Stimulated activated memory B cell treated with anti-CD40 and anti-IgM and Interleukin-4, amounts not matched to agents 10 μg/mL and 1 μg/mL and 100 μg/mL, for 72 hours (primary cell): ENCODE data around the gene PPP2R5C.

ENCODE experiments used
- ATAC-seq: fragments of 150-1000 bp; cut with Tn5 transposase; 2 replicates; pipeline ENCODE4 v1.10.0; 2021
- H3K27ac Mint-ChIP-seq: one replicate; pipeline ENCODE4 v1.8.0; 2022; ENCODE audit warnings: mild to moderate bottlenecking, mixed read lengths
- H3K27me3 Mint-ChIP-seq: one replicate; pipeline ENCODE4 v1.8.0; 2022; ENCODE audit warnings: mixed read lengths
- H3K36me3 Mint-ChIP-seq: one replicate; pipeline ENCODE4 v1.8.0; 2022; ENCODE audit warnings: mixed read lengths
- H3K4me1 Mint-ChIP-seq: one replicate; pipeline ENCODE4 v1.8.0; 2022; ENCODE audit warnings: mixed read lengths
- H3K4me3 Mint-ChIP-seq: one replicate; pipeline ENCODE4 v1.8.0; 2022; ENCODE audit warnings: mild to moderate bottlenecking, moderate library complexity, mixed read lengths
- H3K9me3 Mint-ChIP-seq: one replicate; pipeline ENCODE4 v1.8.0; 2022; ENCODE audit warnings: mixed read lengths

Gene PPP2R5C

DNA sequence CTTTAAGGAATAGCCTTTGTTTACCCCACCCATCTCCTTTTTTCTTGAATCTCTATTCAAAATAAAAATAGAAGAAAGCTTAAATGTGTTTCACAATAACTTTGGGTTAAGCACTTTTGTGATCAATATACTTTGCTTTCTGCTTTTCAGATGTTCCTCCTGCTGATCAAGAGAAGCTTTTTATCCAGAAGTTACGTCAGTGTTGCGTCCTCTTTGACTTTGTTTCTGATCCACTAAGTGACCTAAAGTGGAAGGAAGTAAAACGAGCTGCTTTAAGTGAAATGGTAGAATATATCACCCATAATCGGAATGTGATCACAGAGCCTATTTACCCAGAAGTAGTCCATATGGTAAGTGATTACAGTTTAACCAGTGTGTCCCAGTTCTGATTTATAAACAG lies 95.0 kb downstream of the PPP2R5C start:
- Mint-ChIP-seq H3K9me3 (no peaks in the 10 kb centered on the region), H3K27ac (no peak overlapping the region), H3K4me1 (peaks cover 53% of the 10 kb centered on the region), H3K4me3 (no peak overlapping the region), H3K36me3 (peaks cover 47% of the 10 kb centered on the region), H3K27me3 (no peaks in the 10 kb centered on the region)
- no peak for ATAC-seq

- peaks cover 47% of the 10 kb centered on the region for H3K4me1 Mint-ChIP-seq
- H3K9me3 Mint-ChIP-seq: no peaks in the 10 kb centered on the region
- H3K36me3 Mint-ChIP-seq: peaks cover 52% of the 10 kb centered on the region
- ATAC-seq: no peak
- no peaks in the 10 kb centered on the region for H3K27me3 Mint-ChIP-seq
- no peak overlapping the region for H3K27ac Mint-ChIP-seq
- no peak overlapping the region for H3K4me3 Mint-ChIP-seq
Observed at GRCh38 chr14:101857226-101857625, 95.7 kb downstream of the PPP2R5C start.

DNA sequence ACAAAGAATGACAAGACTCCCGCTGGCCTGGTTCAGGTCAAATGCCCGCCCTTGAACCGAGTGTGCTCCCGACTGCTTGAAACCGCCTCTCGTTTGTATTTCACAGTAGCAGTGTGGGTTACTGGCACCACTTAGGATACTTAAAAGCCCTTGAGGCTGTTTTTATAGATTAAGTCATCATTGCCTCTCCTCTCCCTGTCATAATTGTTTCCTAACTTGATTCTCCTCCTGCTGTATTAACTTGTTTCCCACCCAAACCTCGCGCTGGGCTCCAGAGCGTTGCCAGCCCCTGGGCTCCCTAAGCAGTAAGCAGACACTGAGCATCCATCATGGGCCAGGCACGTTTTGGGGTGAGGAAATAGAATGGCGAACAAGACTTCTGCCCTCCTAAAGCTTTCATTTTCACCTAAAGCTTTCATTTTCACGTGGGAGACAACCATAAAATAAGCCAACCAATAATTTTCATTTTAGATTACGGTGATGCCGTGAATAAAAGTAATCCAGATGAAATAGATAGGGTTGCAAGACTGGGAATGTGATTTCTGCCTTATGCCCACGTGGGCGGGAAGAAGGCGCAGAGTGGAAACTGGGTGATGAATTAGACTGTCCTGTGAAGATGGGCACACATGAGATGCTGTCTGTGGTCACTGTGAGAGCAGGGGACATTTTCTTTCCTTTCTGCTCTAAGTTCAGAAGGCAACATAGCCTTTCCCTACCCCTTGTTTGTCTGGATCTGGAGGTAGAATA lies 97.5 kb downstream of the PPP2R5C start:
- Mint-ChIP-seq H3K36me3 (peaks cover 53% of the 10 kb centered on the region), H3K4me3 (no peak overlapping the region), H3K9me3 (no peaks in the 10 kb centered on the region), H3K27me3 (no peaks in the 10 kb centered on the region), H3K4me1 (peaks cover 33% of the 10 kb centered on the region), H3K27ac (peak overlapping the region; percentile 12)
- ATAC-seq: no peak

DNA sequence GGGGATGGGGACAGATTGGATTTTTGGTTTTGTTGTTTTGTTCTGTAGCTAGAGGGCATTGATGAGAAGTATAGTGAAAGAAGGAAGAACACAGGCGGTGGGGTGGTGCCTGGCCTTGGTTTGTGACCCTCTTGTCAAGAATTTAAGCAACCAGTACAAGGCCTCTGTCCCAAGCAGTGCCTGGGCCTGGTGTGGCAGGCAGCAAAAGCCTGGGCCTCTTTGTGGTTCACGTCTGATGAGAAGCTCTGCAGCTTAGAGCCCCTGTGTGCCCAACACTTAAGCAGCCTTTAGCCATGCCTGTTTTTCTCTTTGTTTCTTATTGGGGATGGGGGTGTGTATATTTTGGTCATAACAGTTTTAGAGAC lies 98.0 kb downstream of the PPP2R5C start:
- H3K4me3 Mint-ChIP-seq: no peak overlapping the region
- ATAC-seq: no peak
- peak overlapping the region; percentile 12 for H3K27ac Mint-ChIP-seq
- peaks cover 31% of the 10 kb centered on the region for H3K4me1 Mint-ChIP-seq
- no peaks in the 10 kb centered on the region for H3K27me3 Mint-ChIP-seq
- H3K9me3 Mint-ChIP-seq: no peaks in the 10 kb centered on the region
- H3K36me3 Mint-ChIP-seq: peaks cover 54% of the 10 kb centered on the region

DNA sequence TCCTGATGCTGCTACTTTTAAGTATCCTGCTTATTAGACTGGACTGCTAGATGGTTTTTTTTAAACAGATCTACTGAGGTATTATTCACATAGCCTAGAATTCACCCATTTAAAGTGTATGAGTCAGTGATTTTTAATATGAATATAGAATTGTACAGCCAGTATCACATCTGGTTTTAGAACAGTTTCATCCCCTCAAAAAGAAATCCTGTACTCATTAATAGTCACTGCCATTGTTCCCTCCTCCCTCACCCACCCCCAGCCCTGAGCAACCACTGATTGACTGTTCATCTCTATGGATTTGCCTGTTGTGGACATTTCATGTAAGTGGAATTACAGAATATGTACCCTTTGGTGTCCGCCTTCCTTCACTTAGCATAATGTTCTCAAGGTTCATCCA lies 98.4 kb downstream of the PPP2R5C start:
- Mint-ChIP-seq H3K4me3 (no peak overlapping the region), H3K4me1 (peaks cover 31% of the 10 kb centered on the region), H3K27me3 (no peaks in the 10 kb centered on the region), H3K27ac (no peak overlapping the region), H3K36me3 (peaks cover 57% of the 10 kb centered on the region), H3K9me3 (no peaks in the 10 kb centered on the region)
- no peak for ATAC-seq

DNA sequence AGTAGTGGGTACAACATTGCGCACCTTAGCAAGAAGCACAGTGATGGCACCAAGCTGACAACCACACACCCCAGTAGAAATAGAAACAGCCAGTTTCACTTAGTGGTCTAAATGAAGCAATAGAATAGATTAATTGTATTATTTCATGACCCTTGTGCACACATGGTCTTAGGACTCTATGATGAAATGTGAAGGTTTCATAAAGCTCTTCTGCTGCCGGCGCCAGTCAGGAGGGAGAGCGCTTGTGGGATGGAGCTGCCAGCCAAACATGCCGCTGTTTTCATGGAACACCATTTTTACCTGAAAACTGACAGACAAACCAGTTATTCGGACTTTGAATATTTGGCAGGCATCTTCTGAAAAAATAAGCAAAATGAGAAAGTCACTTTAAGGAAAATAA lies 100.0 kb downstream of the PPP2R5C start:
- peaks cover 61% of the 10 kb centered on the region for H3K36me3 Mint-ChIP-seq
- H3K4me1 Mint-ChIP-seq: peaks cover 26% of the 10 kb centered on the region
- H3K27me3 Mint-ChIP-seq: no peaks in the 10 kb centered on the region
- no peak overlapping the region for H3K27ac Mint-ChIP-seq
- H3K4me3 Mint-ChIP-seq: no peak overlapping the region
- ATAC-seq: no peak
- no peaks in the 10 kb centered on the region for H3K9me3 Mint-ChIP-seq

- H3K4me3 Mint-ChIP-seq: no peak overlapping the region
- peaks cover 56% of the 10 kb centered on the region for H3K36me3 Mint-ChIP-seq
- no peak overlapping the region for H3K27ac Mint-ChIP-seq
- peaks cover 26% of the 10 kb centered on the region for H3K4me1 Mint-ChIP-seq
- no peak for ATAC-seq
- H3K27me3 Mint-ChIP-seq: no peaks in the 10 kb centered on the region
- no peaks in the 10 kb centered on the region for H3K9me3 Mint-ChIP-seq
Observed at GRCh38 chr14:101862177-101862576, 100.7 kb downstream of the PPP2R5C start.

DNA sequence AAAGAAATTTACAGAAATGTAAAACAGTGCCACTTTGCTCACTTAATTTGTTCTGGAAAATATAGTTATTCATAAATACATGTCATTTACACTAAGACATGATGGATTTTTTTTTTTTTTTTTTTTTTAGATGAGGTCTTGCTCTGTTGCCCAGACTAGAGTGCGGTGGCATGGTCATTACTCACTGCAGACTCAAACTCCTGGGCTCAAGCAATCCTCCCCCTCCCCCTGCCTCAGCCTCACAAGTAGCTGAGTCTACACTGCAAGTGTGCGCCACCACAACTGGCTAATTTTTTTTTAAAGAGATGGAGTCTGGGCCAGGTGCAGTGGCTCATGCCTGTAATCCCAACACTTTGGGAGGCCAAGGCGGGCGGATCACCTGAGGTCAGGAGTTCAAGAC lies 101.2 kb downstream of the PPP2R5C start:
- Mint-ChIP-seq H3K4me1 (peaks cover 27% of the 10 kb centered on the region), H3K9me3 (no peaks in the 10 kb centered on the region), H3K36me3 (peaks cover 51% of the 10 kb centered on the region), H3K4me3 (no peak overlapping the region), H3K27me3 (no peaks in the 10 kb centered on the region), H3K27ac (no peak overlapping the region)
- no peak for ATAC-seq

- ATAC-seq: no peak
- H3K27me3 Mint-ChIP-seq: no peaks in the 10 kb centered on the region
Observed at GRCh38 chr14:101865288-101865687, 103.8 kb downstream of the PPP2R5C start.

DNA sequence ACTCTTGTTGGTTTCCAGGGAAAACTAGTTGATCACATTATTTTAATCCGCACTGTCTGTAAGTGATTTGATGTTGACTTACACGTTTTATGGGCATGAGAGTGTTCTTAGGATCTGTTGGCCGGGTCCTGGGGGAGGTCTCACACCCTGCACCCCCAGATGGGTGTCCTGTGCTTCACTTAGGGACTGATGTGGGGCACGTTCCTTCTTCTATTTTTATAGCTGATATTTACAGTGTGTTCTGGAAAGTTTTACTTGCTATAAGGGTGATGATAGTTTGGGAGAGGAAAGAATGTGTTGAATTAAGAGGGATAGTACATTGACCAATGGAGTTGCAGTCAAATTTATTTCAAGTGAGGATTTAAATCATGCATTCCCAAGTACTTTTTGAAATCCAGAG lies 106.3 kb downstream of the PPP2R5C start:
- peaks cover 58% of the 10 kb centered on the region for H3K4me1 Mint-ChIP-seq
- H3K4me3 Mint-ChIP-seq: no peak overlapping the region
- no peak for ATAC-seq
- no peak overlapping the region for H3K27ac Mint-ChIP-seq
- peaks cover 56% of the 10 kb centered on the region for H3K36me3 Mint-ChIP-seq
- no peaks in the 10 kb centered on the region for H3K9me3 Mint-ChIP-seq
- H3K27me3 Mint-ChIP-seq: no peaks in the 10 kb centered on the region

More at GRCh38 chr14:101865288-101865687, 103.8 kb downstream of the PPP2R5C start:
- Mint-ChIP-seq H3K27ac (no peak overlapping the region), H3K4me3 (no peak overlapping the region), H3K4me1 (peaks cover 35% of the 10 kb centered on the region), H3K9me3 (no peaks in the 10 kb centered on the region), H3K36me3 (peaks cover 46% of the 10 kb centered on the region)

DNA sequence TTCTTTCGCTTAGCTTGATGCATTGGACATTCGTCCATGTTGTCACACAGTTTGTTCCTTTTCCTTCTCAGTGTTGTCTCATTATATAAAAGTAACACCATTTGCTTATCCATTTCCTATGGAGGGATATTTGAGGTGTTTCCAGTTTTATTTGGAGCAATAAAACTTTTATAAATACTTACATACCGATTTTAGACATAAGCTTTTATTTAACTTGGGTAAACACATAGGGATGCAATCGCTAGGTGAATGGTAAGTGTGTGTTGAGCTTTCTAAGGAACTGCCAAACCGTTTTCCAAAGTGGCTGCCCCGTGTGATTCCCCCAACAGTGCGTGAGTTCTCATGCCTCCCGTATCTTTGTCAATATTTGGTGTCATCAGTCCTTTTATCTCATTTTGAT lies 107.7 kb downstream of the PPP2R5C start:
- H3K4me1 Mint-ChIP-seq: peaks cover 71% of the 10 kb centered on the region
- no peak for ATAC-seq
- H3K36me3 Mint-ChIP-seq: peaks cover 58% of the 10 kb centered on the region
- no peaks in the 10 kb centered on the region for H3K9me3 Mint-ChIP-seq
- no peak overlapping the region for H3K4me3 Mint-ChIP-seq
- H3K27me3 Mint-ChIP-seq: no peaks in the 10 kb centered on the region
- H3K27ac Mint-ChIP-seq: no peak overlapping the region

DNA sequence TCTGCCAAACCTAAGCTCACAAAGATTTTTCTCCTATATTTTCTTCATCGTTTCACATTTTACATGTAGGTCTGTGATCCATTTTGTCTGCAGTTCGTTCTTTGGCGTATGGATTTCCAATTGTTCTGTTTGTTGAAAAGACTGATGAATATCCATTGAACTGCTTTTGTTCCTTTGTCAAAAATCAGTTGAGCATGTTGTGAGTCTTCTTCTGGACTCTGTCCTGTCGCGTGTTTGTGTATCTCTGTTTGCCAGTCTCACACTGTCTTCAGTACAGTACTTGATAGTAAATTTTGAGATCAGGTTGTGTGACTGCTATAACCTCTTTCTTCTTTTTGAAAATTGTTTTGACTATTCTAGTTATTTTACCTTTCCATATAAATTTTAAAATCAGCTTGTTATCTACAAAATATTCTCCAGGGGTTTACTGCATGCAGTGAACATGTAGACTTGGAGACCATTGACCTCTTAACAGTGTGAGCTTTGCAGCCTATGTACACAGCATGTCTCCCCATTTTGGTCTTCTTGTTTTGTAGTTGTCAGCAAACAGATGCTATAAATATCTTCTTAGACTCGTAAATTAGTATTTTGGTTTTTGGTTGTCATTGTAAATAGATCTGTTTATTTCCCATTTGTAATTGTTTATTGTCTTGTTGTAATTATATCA lies 108.9 kb downstream of the PPP2R5C start:
- no peak for ATAC-seq
- no peak overlapping the region for H3K27ac Mint-ChIP-seq
- no peak overlapping the region for H3K4me3 Mint-ChIP-seq

DNA sequence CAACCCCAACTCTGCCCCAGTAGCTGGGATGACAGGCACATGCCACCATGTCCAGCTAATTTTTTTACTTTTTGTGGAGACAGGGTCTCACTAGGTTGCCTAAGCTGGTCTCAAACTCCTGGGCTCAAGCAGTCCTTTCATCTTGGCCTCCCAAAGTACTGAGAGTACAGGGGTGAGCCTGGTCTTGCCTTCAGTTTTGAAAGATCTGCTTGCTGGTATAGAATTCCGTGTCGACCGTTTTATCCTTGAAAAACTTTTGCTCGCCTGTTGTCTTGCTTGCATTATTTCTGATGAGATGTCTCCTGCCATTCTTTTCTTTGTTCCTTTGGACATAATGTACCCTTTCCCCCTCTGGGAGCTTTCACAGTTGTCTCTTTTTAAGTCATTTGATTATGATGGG lies 110.8 kb downstream of the PPP2R5C start:
- Mint-ChIP-seq H3K36me3 (peaks cover 45% of the 10 kb centered on the region), H3K4me3 (no peak overlapping the region), H3K4me1 (peaks cover 84% of the 10 kb centered on the region), H3K27me3 (no peaks in the 10 kb centered on the region), H3K27ac (no peak overlapping the region), H3K9me3 (no peaks in the 10 kb centered on the region)
- ATAC-seq: no peak

More for the DNA sequence above, 108.9 kb downstream of the PPP2R5C start:
- peaks cover 46% of the 10 kb centered on the region for H3K36me3 Mint-ChIP-seq
- H3K9me3 Mint-ChIP-seq: no peaks in the 10 kb centered on the region
- H3K27me3 Mint-ChIP-seq: no peaks in the 10 kb centered on the region
- peaks cover 67% of the 10 kb centered on the region for H3K4me1 Mint-ChIP-seq

DNA sequence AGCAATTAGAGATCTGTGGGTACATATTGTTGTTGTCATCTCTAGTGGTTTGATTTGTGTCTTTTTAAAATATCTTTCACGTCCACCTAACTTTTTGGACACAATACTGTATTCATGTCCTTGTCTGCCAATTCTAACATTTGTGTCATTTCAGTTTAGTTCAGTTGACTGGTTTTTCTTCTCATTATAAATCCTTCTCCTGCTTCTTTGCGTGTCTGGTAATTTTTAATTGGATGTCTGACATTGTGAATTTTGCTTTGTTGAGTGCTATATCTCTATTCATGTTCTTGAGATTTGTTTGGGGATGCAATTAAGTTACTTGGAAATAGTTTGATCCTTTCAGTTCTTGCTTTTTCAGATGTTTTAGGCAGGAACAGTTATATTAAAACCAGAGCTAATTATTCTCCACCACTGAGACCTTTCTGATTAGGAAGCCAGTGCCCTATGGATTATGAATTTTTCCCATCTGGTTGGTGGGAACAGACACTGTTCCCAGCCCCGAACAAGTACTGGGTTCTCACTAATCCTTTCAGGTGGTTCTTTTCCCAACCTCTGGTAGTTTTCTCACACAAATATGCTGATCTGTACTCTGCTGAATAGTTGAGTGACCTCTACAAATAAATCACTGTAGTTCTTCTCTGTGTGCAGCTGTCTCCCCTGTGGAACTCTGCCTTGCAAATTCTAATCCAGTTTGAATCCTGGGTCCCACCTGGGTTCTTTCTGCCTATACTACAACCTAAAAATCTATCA lies 111.7 kb downstream of the PPP2R5C start:
- H3K4me3 Mint-ChIP-seq: no peak overlapping the region
- peaks cover 40% of the 10 kb centered on the region for H3K36me3 Mint-ChIP-seq
- no peak overlapping the region for H3K27ac Mint-ChIP-seq
- H3K27me3 Mint-ChIP-seq: no peaks in the 10 kb centered on the region
- ATAC-seq: no peak
- no peaks in the 10 kb centered on the region for H3K9me3 Mint-ChIP-seq
- peaks cover 87% of the 10 kb centered on the region for H3K4me1 Mint-ChIP-seq

DNA sequence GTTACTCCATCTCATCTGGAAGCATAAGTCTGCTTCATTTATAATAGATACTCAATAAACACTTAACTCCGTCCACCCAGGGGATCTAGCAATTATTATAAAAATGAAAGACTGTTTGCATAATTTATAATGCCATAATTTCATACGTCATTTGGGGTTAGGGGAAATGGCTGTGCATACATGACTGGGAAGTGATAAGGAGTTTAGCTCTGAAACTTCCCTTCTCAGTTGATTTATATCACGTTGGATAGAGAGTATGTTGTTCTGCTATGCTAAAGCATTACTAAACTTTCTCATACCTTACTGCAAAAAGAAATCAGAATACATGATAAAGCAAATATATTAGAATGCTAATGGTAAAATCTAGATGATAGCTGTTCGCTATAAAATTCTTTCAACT lies 112.5 kb downstream of the PPP2R5C start:
- H3K27ac Mint-ChIP-seq: no peak overlapping the region
- no peaks in the 10 kb centered on the region for H3K27me3 Mint-ChIP-seq
- H3K4me3 Mint-ChIP-seq: no peak overlapping the region
- H3K4me1 Mint-ChIP-seq: peaks cover 91% of the 10 kb centered on the region
- ATAC-seq: no peak
- H3K9me3 Mint-ChIP-seq: no peaks in the 10 kb centered on the region
- H3K36me3 Mint-ChIP-seq: peaks cover 36% of the 10 kb centered on the region
